Liver (tissue), 3 donors: Measurements from ENCODE around the gene SLTM.

Source experiments
- ATF3 ChIP-seq: IDR thresholded peaks from 2 replicates; pipeline ENCODE4 v1.6.1; 2016; ENCODE audit warnings: antibody characterized with exemption
- CTCF ChIP-seq: fragments of 150-350 bp; IDR thresholded peaks from 2 replicates; pipeline ENCODE4 v1.5.1; 2017; ENCODE audit warnings: improper control_type of control experiment, low read depth, low read length; ENCODE audit not compliant: missing input control
- FOXA2 ChIP-seq: IDR thresholded peaks from 2 replicates; pipeline ENCODE4 v1.6.1; 2016; ENCODE audit warnings: antibody characterized with exemption
- JUND ChIP-seq, 2 donors: IDR thresholded peaks; 2 replicates each; pipeline ENCODE4 v1.6.1; 2016; ENCODE audit warnings: antibody characterized with exemption in 2 of 2
- MAX ChIP-seq: IDR thresholded peaks from 2 replicates; pipeline ENCODE4 v1.6.1; 2016; ENCODE audit warnings: antibody characterized with exemption
- RAD21 ChIP-seq, 2 donors: IDR thresholded peaks; 2 replicates each; pipeline ENCODE4 v1.6.1; 2016; ENCODE audit warnings: antibody characterized with exemption in 2 of 2, mild to moderate bottlenecking in 2 of 2
- REST ChIP-seq: IDR thresholded peaks from 2 replicates; pipeline ENCODE4 v1.6.1; 2016; ENCODE audit warnings: antibody characterized with exemption, mild to moderate bottlenecking
- RXRA ChIP-seq, 2 donors: IDR thresholded peaks; 2 replicates each; pipeline ENCODE4 v1.6.1; 2017 to 2018; ENCODE audit warnings: antibody characterized with exemption in 2 of 2, mild to moderate bottlenecking in 1 of 2
- SP1 ChIP-seq: IDR thresholded peaks from 2 replicates; pipeline ENCODE4 v1.6.1; 2018; ENCODE audit warnings: antibody characterized with exemption, mild to moderate bottlenecking
- TAF1 ChIP-seq: conservative IDR thresholded peaks from 2 replicates; pipeline ENCODE4 v1.6.1; 2016; ENCODE audit warnings: antibody characterized with exemption, mild to moderate bottlenecking
- YY1 ChIP-seq: IDR thresholded peaks from 2 replicates; pipeline ENCODE4 v1.6.1; 2016; ENCODE audit warnings: antibody characterized with exemption, mild to moderate bottlenecking
- ZBTB33 ChIP-seq: IDR thresholded peaks from 2 replicates; pipeline ENCODE4 v1.6.1; 2016; ENCODE audit warnings: antibody characterized with exemption
- donor health status: healthy.
- donor health status: healthy.

GRCh38 chr15:58880320-58880719 lies 53.2 kb downstream of the SLTM start:
- TF ChIP-seq CTCF: no peak
- no peak for TF ChIP-seq MAX
- no peak for TF ChIP-seq TAF1
- TF ChIP-seq ZBTB33: no peak
- no peak for TF ChIP-seq RXRA (IDR thresholded peaks at IDR 0.05)
- TF ChIP-seq REST: no peak
- TF ChIP-seq RAD21 (IDR thresholded peaks at IDR 0.05): no peak
- no peak for TF ChIP-seq YY1
- no peak for TF ChIP-seq FOXA2
- no peak for TF ChIP-seq JUND (IDR thresholded peaks at IDR 0.05)
- no peak for TF ChIP-seq SP1
- no peak for TF ChIP-seq ATF3
